Osteoblast (primary cell): ENCODE results near the gene ANO2. TPM values are rescaled to one million over a fixed set of nuclear protein-coding genes. Genes with fewer than 3 reads are reported as not detected.

ENCODE experiments used
- DNase-seq: peaks from one replicate; pipeline ENCODE4 v3.0.0; 2011; ENCODE audit warnings: low spot score, mixed read lengths; ENCODE audit not compliant: insufficient read length; ENCODE audit errors: missing footprints
- H2AFZ ChIP-seq: 2 replicates; pipeline ENCODE4 v1.6.0; 2011; ENCODE audit warnings: mild to moderate bottlenecking, low read length
- H3K27ac ChIP-seq: 2 replicates; pipeline ENCODE4 v1.5.1; 2011; ENCODE audit warnings: mild to moderate bottlenecking, low read depth, low read length, moderate library complexity
- H3K27me3 ChIP-seq: 2 replicates; pipeline ENCODE4 v1.6.0; 2012; ENCODE audit warnings: mild to moderate bottlenecking, control low read depth, inconsistent platforms, low read length, moderate library complexity; ENCODE audit not compliant: insufficient read depth
- H3K36me3 ChIP-seq: 2 replicates; pipeline ENCODE4 v1.5.1; 2011; ENCODE audit warnings: mild to moderate bottlenecking, low read length, control low read depth, moderate library complexity; ENCODE audit not compliant: insufficient read depth
- H3K4me1 ChIP-seq: 2 replicates; pipeline ENCODE4 v1.5.1; 2011; ENCODE audit warnings: mild to moderate bottlenecking, low read length, control low read depth, moderate library complexity; ENCODE audit not compliant: insufficient read depth
- H3K4me2 ChIP-seq: 2 replicates; pipeline ENCODE4 v1.6.0; 2011; ENCODE audit warnings: mild to moderate bottlenecking, low read length; ENCODE audit not compliant: insufficient read depth
- H3K4me3 ChIP-seq: fragments of 200-600 bp; sonication (generic); 3 replicates; pipeline ENCODE4 v1.5.1; 2012; ENCODE audit warnings: mild to moderate bottlenecking, low read length, inconsistent platforms; ENCODE audit not compliant: insufficient read depth
- H3K79me2 ChIP-seq: 2 replicates; pipeline ENCODE4 v1.6.0; 2012; ENCODE audit warnings: mild to moderate bottlenecking, low read length, control low read depth, inconsistent platforms; ENCODE audit not compliant: insufficient read depth
- H3K9me3 ChIP-seq: 2 replicates; pipeline ENCODE4 v1.5.1; 2011; ENCODE audit warnings: low read depth, low read length, control low read depth
- H4K20me1 ChIP-seq: 2 replicates; pipeline ENCODE4 v1.6.0; 2012; ENCODE audit warnings: mild to moderate bottlenecking, low read length, control low read depth; ENCODE audit not compliant: insufficient read depth
- CTCF ChIP-seq: IDR thresholded peaks from 2 replicates; pipeline ENCODE4 v1.5.1; 2011; ENCODE audit warnings: mild to moderate bottlenecking, low read depth, low read length, moderate library complexity; ENCODE audit errors: extremely low read depth
- total RNA-seq: library from RNA; depleted of rRNA; stranded (reverse); fragments of >200 nt; gene quantifications from 2 replicates; pipeline ENCODE4 v1.2.3, GENCODE V29; 2012

The ANO2 gene
- total RNA-seq, 1 donor, result under 0.01 TPM

- no peak overlapping the region for H3K4me3 ChIP-seq
- no peak overlapping the region for H2AFZ ChIP-seq
- H3K27ac ChIP-seq, result no peak overlapping the region
- no peaks in the 10 kb centered on the region for H3K9me3 ChIP-seq
- no peaks in the 10 kb centered on the region for H3K27me3 ChIP-seq
- no peak for DNase-seq
- H3K79me2 ChIP-seq, result no peaks in the 10 kb centered on the region
- no peaks in the 10 kb centered on the region for H4K20me1 ChIP-seq
- TF ChIP-seq CTCF, result no peak
- no peak overlapping the region for H3K4me2 ChIP-seq
- H3K36me3 ChIP-seq, result no peaks in the 10 kb centered on the region
- no peaks in the 10 kb centered on the region for H3K4me1 ChIP-seq
Measured at GRCh38 chr12:5771756-5772155, 173.3 kb downstream of the ANO2 start.

DNA sequence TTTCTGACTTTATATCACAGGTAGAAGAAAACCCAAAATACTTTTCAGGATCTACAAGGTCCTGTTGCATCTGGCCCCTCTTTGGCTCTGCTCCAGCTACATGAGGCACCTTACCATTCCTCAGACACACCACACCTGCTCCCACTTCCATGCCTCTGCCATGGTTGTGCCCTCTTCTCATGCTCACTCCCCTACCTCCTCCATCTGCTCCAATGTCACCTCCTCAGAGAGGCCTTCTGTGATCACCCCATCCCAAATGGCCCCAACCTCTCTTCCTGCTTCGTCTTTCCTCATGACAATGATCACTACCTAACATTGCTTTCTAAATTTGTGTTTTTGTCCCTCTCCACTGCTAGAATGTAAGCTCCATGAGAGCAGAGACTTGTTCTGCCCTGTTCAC lies 174.3 kb downstream of the ANO2 start:
- Histone ChIP-seq H3K27ac (no peak overlapping the region), H3K36me3 (no peaks in the 10 kb centered on the region), H3K9me3 (peaks cover 2% of the 10 kb centered on the region), H3K79me2 (no peaks in the 10 kb centered on the region), H3K4me1 (no peaks in the 10 kb centered on the region), H3K4me3 (no peak overlapping the region), H4K20me1 (no peaks in the 10 kb centered on the region), H2AFZ (no peak overlapping the region), H3K4me2 (no peak overlapping the region), H3K27me3 (no peaks in the 10 kb centered on the region)
- DNase-seq, result no peak
- no peak for TF ChIP-seq CTCF

DNA sequence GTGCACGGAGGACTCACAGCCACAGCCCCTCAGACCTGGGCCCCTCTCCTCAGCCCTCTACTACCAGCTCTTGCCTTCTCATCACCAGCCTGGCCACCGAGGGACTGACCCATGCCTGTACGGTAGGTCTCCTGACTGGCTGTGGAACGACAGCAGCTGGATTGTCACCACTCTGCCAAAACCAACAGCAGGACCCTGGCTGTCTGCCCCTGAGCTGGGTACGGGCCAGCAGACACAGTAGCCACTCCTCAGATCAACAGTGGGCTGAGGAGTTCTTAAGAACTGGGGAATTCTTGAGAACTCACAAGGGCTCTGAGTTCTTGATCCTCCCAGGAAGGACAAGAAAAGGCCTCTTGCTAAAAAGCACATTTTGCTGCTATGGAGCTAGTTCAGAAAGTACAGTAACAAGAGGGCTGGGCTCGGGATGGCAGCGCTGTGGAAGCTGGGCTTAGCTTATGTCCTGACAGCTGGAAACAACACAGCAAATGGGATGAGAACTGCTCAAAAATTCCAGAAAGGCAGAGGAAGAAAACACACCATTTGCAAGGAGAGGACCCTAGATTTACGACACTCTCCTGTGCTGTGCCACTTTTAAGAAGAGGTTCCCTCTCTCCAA lies 176.4 kb downstream of the ANO2 start:
- no peak overlapping the region for H2AFZ ChIP-seq
- TF ChIP-seq CTCF, result no peak

GRCh38 chr12:5768171-5768570 lies 176.9 kb downstream of the ANO2 start:
- no peaks in the 10 kb centered on the region for H3K79me2 ChIP-seq
- peaks cover 2% of the 10 kb centered on the region for H3K9me3 ChIP-seq
- no peak overlapping the region for H2AFZ ChIP-seq
- no peaks in the 10 kb centered on the region for H3K4me1 ChIP-seq
- DNase-seq, result no peak
- H3K36me3 ChIP-seq, result no peaks in the 10 kb centered on the region
- no peak overlapping the region for H3K4me3 ChIP-seq
- no peak for TF ChIP-seq CTCF
- H3K4me2 ChIP-seq, result no peak overlapping the region
- no peak overlapping the region for H3K27ac ChIP-seq
- H4K20me1 ChIP-seq, result no peaks in the 10 kb centered on the region
- H3K27me3 ChIP-seq, result no peaks in the 10 kb centered on the region

More for the DNA sequence above, 176.4 kb downstream of the ANO2 start:
- Histone ChIP-seq H4K20me1 (no peaks in the 10 kb centered on the region), H3K4me1 (no peaks in the 10 kb centered on the region), H3K4me3 (no peak overlapping the region), H3K79me2 (no peaks in the 10 kb centered on the region), H3K27me3 (no peaks in the 10 kb centered on the region), H3K9me3 (peaks cover 2% of the 10 kb centered on the region), H3K4me2 (no peak overlapping the region), H3K36me3 (no peaks in the 10 kb centered on the region), H3K27ac (no peak overlapping the region)
- no peak for DNase-seq
